ENCODE measurements around the gene HEATR9.

DNA sequence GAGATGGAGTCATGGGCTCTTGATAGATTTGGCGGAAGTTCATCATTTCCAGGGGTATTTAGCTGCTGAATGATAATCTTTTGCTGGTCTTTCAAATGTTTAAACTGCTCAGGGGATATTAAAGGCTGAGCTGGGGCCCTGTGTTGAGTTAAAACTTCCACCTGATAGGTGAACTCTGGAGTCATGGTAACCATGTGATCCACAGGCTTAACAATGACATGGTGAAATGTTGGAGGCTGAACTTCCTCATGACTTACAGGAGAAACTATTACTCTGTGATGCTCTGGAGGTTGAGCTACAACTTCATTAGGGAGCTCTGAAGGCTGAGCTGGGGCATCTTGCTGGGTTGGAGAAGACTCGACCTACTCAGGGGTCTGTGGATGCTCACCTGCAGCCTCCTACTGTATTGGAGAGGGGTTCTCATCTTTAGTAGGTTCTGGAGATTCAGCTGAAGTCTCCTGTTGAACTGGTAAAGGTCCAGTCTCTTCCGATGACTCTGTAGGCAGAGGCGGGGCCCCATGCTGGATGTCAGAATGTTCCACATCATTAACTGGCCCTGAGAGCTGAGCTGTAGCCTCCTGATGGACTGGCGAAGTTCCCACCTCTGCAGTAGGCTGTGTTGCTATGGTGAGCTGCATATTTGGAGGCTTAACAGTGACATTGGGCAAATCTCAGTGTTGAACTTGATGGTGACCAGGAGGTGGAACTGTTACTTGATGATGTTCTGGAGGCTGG is 37.7 kb upstream of the HEATR9 start:
- TF ChIP-seq, protein P1, sequence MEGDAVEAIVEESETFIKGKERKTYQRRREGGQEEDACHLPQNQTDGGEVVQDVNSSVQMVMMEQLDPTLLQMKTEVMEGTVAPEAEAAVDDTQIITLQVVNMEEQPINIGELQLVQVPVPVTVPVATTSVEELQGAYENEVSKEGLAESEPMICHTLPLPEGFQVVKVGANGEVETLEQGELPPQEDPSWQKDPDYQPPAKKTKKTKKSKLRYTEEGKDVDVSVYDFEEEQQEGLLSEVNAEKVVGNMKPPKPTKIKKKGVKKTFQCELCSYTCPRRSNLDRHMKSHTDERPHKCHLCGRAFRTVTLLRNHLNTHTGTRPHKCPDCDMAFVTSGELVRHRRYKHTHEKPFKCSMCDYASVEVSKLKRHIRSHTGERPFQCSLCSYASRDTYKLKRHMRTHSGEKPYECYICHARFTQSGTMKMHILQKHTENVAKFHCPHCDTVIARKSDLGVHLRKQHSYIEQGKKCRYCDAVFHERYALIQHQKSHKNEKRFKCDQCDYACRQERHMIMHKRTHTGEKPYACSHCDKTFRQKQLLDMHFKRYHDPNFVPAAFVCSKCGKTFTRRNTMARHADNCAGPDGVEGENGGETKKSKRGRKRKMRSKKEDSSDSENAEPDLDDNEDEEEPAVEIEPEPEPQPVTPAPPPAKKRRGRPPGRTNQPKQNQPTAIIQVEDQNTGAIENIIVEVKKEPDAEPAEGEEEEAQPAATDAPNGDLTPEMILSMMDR (IDR thresholded peaks at IDR 0.05) = no peak
- TF ChIP-seq POLR2A (IDR thresholded peaks at IDR 0.05) (no peak), POLR2AphosphoS5 (IDR thresholded peaks at IDR 0.05) (no peak)

All from prostate gland (tissue), 2 donors.